GM12864 (cell line): Measurements from ENCODE around the gene BCL10.

ENCODE experiments used
- DNase-seq: peaks from one replicate; pipeline ENCODE4 v3.0.0-alpha.2; 2011; ENCODE audit warnings: low read depth
- H3K4me3 ChIP-seq: 2 replicates; pipeline ENCODE4 v1.5.1; 2011; ENCODE audit warnings: mild to moderate bottlenecking, low read depth, low read length, control low read depth
- TF ChIP-seq, protein P1 (sequence below): IDR thresholded peaks from 2 replicates; pipeline ENCODE4 v1.5.1; 2011; ENCODE audit warnings: low read depth, mild to moderate bottlenecking, moderate library complexity, low read length, control low read depth, inconsistent platforms; ENCODE audit errors: missing control alignments

Gene BCL10

DNA sequence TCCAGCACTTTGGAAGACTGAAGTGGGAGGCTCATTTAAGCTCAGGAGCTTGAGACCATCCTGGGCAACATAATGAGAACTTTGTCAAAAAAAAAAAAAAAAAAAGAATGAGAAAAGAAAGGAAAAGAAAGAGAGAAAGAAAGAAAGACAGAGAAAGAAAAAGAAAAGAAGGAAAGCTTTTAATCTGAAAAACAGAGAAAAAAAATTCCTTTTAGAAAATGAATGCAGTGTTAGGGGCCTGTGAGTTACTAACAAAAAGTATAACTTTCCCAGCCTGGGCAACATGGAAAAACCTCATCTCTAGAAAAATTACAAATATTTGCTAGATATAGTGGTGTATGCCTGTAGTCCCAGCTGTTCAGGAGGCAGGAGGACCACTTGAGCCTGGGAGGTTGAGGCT is 59.7 kb downstream of the BCL10 start:
- H3K4me3 ChIP-seq = no peak overlapping the region
- no peak for DNase-seq
- TF ChIP-seq, protein P1, sequence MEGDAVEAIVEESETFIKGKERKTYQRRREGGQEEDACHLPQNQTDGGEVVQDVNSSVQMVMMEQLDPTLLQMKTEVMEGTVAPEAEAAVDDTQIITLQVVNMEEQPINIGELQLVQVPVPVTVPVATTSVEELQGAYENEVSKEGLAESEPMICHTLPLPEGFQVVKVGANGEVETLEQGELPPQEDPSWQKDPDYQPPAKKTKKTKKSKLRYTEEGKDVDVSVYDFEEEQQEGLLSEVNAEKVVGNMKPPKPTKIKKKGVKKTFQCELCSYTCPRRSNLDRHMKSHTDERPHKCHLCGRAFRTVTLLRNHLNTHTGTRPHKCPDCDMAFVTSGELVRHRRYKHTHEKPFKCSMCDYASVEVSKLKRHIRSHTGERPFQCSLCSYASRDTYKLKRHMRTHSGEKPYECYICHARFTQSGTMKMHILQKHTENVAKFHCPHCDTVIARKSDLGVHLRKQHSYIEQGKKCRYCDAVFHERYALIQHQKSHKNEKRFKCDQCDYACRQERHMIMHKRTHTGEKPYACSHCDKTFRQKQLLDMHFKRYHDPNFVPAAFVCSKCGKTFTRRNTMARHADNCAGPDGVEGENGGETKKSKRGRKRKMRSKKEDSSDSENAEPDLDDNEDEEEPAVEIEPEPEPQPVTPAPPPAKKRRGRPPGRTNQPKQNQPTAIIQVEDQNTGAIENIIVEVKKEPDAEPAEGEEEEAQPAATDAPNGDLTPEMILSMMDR = no peak
